GM12878 (cell line): ENCODE results near the gene BACE2. TPM values are rescaled to one million over a fixed set of nuclear protein-coding genes. Genes with fewer than 3 reads are reported as not detected.

Experiments used
- ATAC-seq: fragments of 200-7000 bp; cut with Tn5 transposase; 3 replicates; pipeline ENCODE4 v1.9.1; 2020; ENCODE audit warnings: mild to moderate bottlenecking, moderate library complexity
- BruUV-seq: library from RNA; stranded (reverse); fragments of 400-500 nt; replicated peaks from 2 replicates; lab custom pipeline; 2021; lab: Mats Ljungman, UMichigan
- CTCF ChIA-PET: fragments of 300-600 bp; sonication (Branson Sonifier 250); formaldehyde crosslinking; extraction: SDS; loops from one replicate; lab custom pipeline; 2021; ENCODE audit warnings: inconsistent platforms; lab: Yijun Ruan, JAX
- POLR2A ChIA-PET: fragments of 350-600 bp; formaldehyde crosslinking; extraction: SDS; loops from one replicate; lab custom pipeline; 2021; ENCODE audit warnings: inconsistent platforms; lab: Charles Lee
- RAD21 ChIA-PET: fragments of 300-600 bp; sonication (Branson Sonifier 250); formaldehyde crosslinking; loops from one replicate; lab custom pipeline; 2023; ENCODE audit warnings: antibody characterized with exemption; ENCODE audit not compliant: unreplicated experiment; lab: Charles Lee
- SMC1A ChIA-PET: fragments of 300-600 bp; sonication (Branson Sonifier 250); formaldehyde crosslinking; loops from one replicate; lab custom pipeline; 2023; ENCODE audit not compliant: unreplicated experiment, uncharacterized antibody; lab: Charles Lee
- DNase-seq: peaks from one replicate; pipeline ENCODE4 v3.0.0-alpha.2; 2011; ENCODE audit warnings: low read depth, low spot score
- FAIRE-seq: peaks from 3 replicates; lab custom pipeline; 2011; peaks lifted over from hg19 to GRCh38; lab: Jason Lieb, UNC
- H2AFZ ChIP-seq: 2 replicates; pipeline ENCODE4 v1.6.0; 2011; ENCODE audit warnings: low read depth, low read length, control low read depth; ENCODE audit not compliant: control insufficient read depth
- H3K27ac ChIP-seq: 2 replicates; pipeline ENCODE4 v1.5.1; 2011; ENCODE audit warnings: control low read depth; ENCODE audit not compliant: control insufficient read depth, insufficient read depth
- H3K27me3 ChIP-seq, 2 experiments: replicated peaks in 1 of 2; 2 replicates each; pipeline versions ENCODE4 v1.6.0 to v1.6.1; 2011; ENCODE audit warnings: low read length in 1 of 2; ENCODE audit not compliant: control insufficient read depth in 2 of 2, insufficient read depth in 2 of 2
- H3K36me3 ChIP-seq, 2 experiments: 2 replicates each; pipeline ENCODE4 v1.5.1; 2011; ENCODE audit warnings: low read length in 1 of 2; ENCODE audit not compliant: control insufficient read depth in 2 of 2, insufficient read depth in 2 of 2
- H3K4me1 ChIP-seq: 2 replicates; pipeline ENCODE4 v1.6.1; 2011; ENCODE audit warnings: mild to moderate bottlenecking, low read length, moderate library complexity, mixed read lengths; ENCODE audit not compliant: control insufficient read depth, insufficient read depth
- H3K4me2 ChIP-seq: 2 replicates; pipeline ENCODE4 v1.6.0; 2011; ENCODE audit warnings: control low read depth; ENCODE audit not compliant: control insufficient read depth, insufficient read depth
- H3K4me3 ChIP-seq: fragments of 200-600 bp; sonication (generic); 2 replicates; pipeline ENCODE4 v1.5.1; 2016
- H3K79me2 ChIP-seq: 2 replicates; pipeline ENCODE4 v1.6.0; 2011; ENCODE audit warnings: low read length; ENCODE audit not compliant: control insufficient read depth, insufficient read depth
- H3K9ac ChIP-seq: 2 replicates; pipeline ENCODE4 v1.8.0; 2011; ENCODE audit warnings: low read length, control low read depth, mixed read lengths; ENCODE audit not compliant: control insufficient read depth, insufficient read depth
- H3K9me3 ChIP-seq: replicated peaks from 3 replicates; pipeline ENCODE4 v1.5.1; 2011; ENCODE audit warnings: mild to moderate bottlenecking, low read length; ENCODE audit not compliant: control insufficient read depth, insufficient read depth
- H4K20me1 ChIP-seq: 2 replicates; pipeline ENCODE4 v1.6.0; 2011; ENCODE audit not compliant: control insufficient read depth, insufficient read depth
- ATF3 ChIP-seq: IDR thresholded peaks from 2 replicates; pipeline ENCODE4 v1.6.1; 2011; ENCODE audit warnings: low read depth, mild to moderate bottlenecking, low read length, moderate library complexity, borderline replicate concordance; ENCODE audit errors: extremely low read depth
- BRCA1 ChIP-seq: IDR thresholded peaks from 2 replicates; pipeline ENCODE4 v1.6.1; 2011; ENCODE audit warnings: low read depth, low read length, improper control_type of control experiment
- CHD1 ChIP-seq: IDR thresholded peaks from 2 replicates; pipeline ENCODE4 v1.6.1; 2012; ENCODE audit warnings: low read depth, low read length, improper control_type of control experiment
- CHD2 ChIP-seq: IDR thresholded peaks from 2 replicates; pipeline ENCODE4 v1.6.1; 2011; ENCODE audit warnings: low read depth, low read length, improper control_type of control experiment, borderline replicate concordance
- EP300 ChIP-seq, 2 experiments: fragments of 150-350 bp in 1 of 2; IDR thresholded peaks; 2 replicates each; pipeline ENCODE4 v1.6.1; 2011 to 2012; ENCODE audit warnings: low read depth in 2 of 2, low read length in 2 of 2, borderline replicate concordance in 1 of 2, improper control_type of control experiment in 1 of 2, inconsistent platforms in 1 of 2; ENCODE audit not compliant: control insufficient read depth in 1 of 2
- HCFC1 ChIP-seq: fragments of 150-350 bp; IDR thresholded peaks from 2 replicates; pipeline ENCODE4 v1.6.1; 2014; ENCODE audit warnings: low read length
- HDAC6 ChIP-seq: fragments of 200-600 bp; sonication (generic); IDR thresholded peaks from one replicate; pipeline ENCODE4 v1.8.0; 2017; ENCODE audit warnings: antibody characterized with exemption; ENCODE audit not compliant: unreplicated experiment
- HDGF ChIP-seq: fragments of 450-650 bp; IDR thresholded peaks from 2 replicates; pipeline ENCODE4 v1.6.1; 2016; ENCODE audit warnings: antibody characterized with exemption
- MXI1 ChIP-seq: fragments of 150-350 bp; IDR thresholded peaks from 2 replicates; pipeline ENCODE4 v1.6.1; 2011; ENCODE audit warnings: low read depth, mild to moderate bottlenecking, inconsistent platforms, low read length, improper control_type of control experiment
- NKRF ChIP-seq: fragments of 450-650 bp; conservative IDR thresholded peaks from 2 replicates; pipeline ENCODE4 v1.6.1; 2017; ENCODE audit warnings: mild to moderate bottlenecking, moderate library complexity
- SPI1 ChIP-seq: IDR thresholded peaks from 2 replicates; pipeline ENCODE4 v1.6.1; 2011; ENCODE audit warnings: low read depth, mild to moderate bottlenecking, low read length, moderate library complexity, borderline replicate concordance; ENCODE audit not compliant: insufficient read depth
- SREBF2 ChIP-seq: IDR thresholded peaks from 2 replicates; pipeline ENCODE4 v1.6.1; 2012; ENCODE audit warnings: mild to moderate bottlenecking, low read length
- SRF ChIP-seq, 2 experiments: IDR thresholded peaks; 2 replicates each; pipeline ENCODE4 v1.6.1; 2011; ENCODE audit warnings: low read depth in 2 of 2, low read length in 2 of 2, mild to moderate bottlenecking in 1 of 2, moderate library complexity in 1 of 2
- SUPT20H ChIP-seq: IDR thresholded peaks from 2 replicates; pipeline ENCODE4 v1.6.1; 2011; ENCODE audit warnings: low read depth, mild to moderate bottlenecking, low read length, moderate library complexity, borderline replicate concordance; ENCODE audit not compliant: control insufficient read depth
- ZNF24 ChIP-seq: fragments of 450-650 bp; IDR thresholded peaks from 2 replicates; pipeline ENCODE4 v1.6.1; 2017; ENCODE audit warnings: antibody characterized with exemption, mild to moderate bottlenecking
- WGBS: methylation state at CpG from one replicate; pipeline ENCODE4 v1.1.6; 2016; ENCODE audit warnings: low lambda C conversion rate; ENCODE audit not compliant: insufficient replicate concordance, insufficient coverage; ENCODE audit errors: missing lambda C conversion rate; 5-methylcytosine and 5-hydroxymethylcytosine counted together
- in situ Hi-C: fragments of 300-500 bp; cut with MboI; formaldehyde crosslinking; loops from 9 replicates; pipeline ENCODE4 v1.14.3; 2018; ENCODE audit warnings: mixed read lengths
- intact Hi-C: fragments of 100-400 bp; cut with micrococcal nuclease; formaldehyde crosslinking; loops from one replicate; pipeline ENCODE4 v1.14.2; 2022; ENCODE audit not compliant: unreplicated experiment
- polyA plus RNA-seq, 11 experiments: library from polyadenylated mRNA; depleted of rRNA in 4 of 11; unstranded in 6 of 11; stranded (reverse) in 5 of 11; fragments of >200 nt; fragmentation: Nextera tagmentation in 4 of 11; fragmentation: Illumina TruSeq in 1 of 11; extraction: Ambion mirVana in 4 of 11; extraction: Trizol in 1 of 11; gene quantifications; 1 replicate in 1 of 11; 2 replicates in 10 of 11; pipeline versions ENCODE4 v1.2.1 to v1.2.3, GENCODE V29; 2011 to 2016; ENCODE audit warnings: inconsistent platforms in 2 of 11, missing spikeins in 2 of 11, low read depth in 1 of 11
- total RNA-seq, 4 experiments: library from RNA; depleted of rRNA in 3 of 4; stranded (reverse); fragments of >200 nt in 3 of 4; fragmentation: Illumina TruSeq in 1 of 4; extraction: Trizol in 1 of 4; gene quantifications; 2 replicates each; pipeline versions ENCODE4 v1.2.1 to v1.2.3, GENCODE V29; 2013 to 2021

BACE2 gene
- total and polyA plus RNA-seq, 10 of the 15 experiments (the other 5 are each of a cell fraction or from before 2014, with no cell fraction given): 0.04 to 0.69 (median 0.18) TPM; not detected in 5

GRCh38 chr21:41136286-41136685 is 31.7 kb upstream of the BACE2 start:
- H3K79me2 ChIP-seq: no peaks in the 10 kb centered on the region
- H4K20me1 ChIP-seq: no peaks in the 10 kb centered on the region
- 23% methylated on average over 6 of the region's 6 CpGs for WGBS
- DNase-seq: no peak
- FAIRE-seq: no peak
- H3K4me3 ChIP-seq: no peak overlapping the region
- intact Hi-C loops (no loop called here), in situ Hi-C loops (loop anchor here (10.0 kb wide), 1 partner anchor 1611 kb away; no protein-coding TSS in a partner anchor)
- ATAC-seq: no peak
- no peak overlapping the region for H3K27ac ChIP-seq
- no TSS peak for BruUV-seq
- H2AFZ ChIP-seq: no peak overlapping the region
- ChIA-PET SMC1A (no interaction called here), POLR2A (no interaction called here), CTCF (interaction anchor here (0.6 to 1.3 kb wide), 3 partner anchors 13 to 989 kb away, joined by 3 to 5 read pairs (median 3); no protein-coding TSS in a partner anchor), RAD21 (interaction anchor here (1.3 kb wide), 1 partner anchor 10 kb away, joined by 6 read pairs; no protein-coding TSS in a partner anchor)
- H3K9ac ChIP-seq: no peak overlapping the region
- H3K9me3 ChIP-seq: no peaks in the 10 kb centered on the region
- H3K36me3 ChIP-seq: no peaks in the 10 kb centered on the region
- TF ChIP-seq HCFC1 (no peak), NKRF (no peak), MXI1 (no peak), SUPT20H (no peak), CHD2 (no peak), SPI1 (no peak), HDGF (no peak), CHD1 (no peak), ZNF24 (no peak), BRCA1 (no peak), SRF (IDR thresholded peaks at IDR 0.05; ENCODE audit: low read depth in 2 of 2, low read length in 2 of 2) (no peak), SREBF2 (no peak), EP300 (IDR thresholded peaks at IDR 0.05; ENCODE audit: borderline replicate concordance in 1 of 2, control insufficient read depth in 1 of 2, low read depth in 2 of 2, low read length in 2 of 2) (no peak), HDAC6 (no peak), ATF3 (no peak)
- H3K27me3 ChIP-seq: no peaks in the 10 kb centered on the region
- H3K4me1 ChIP-seq: no peaks in the 10 kb centered on the region
- no peak overlapping the region for H3K4me2 ChIP-seq
